GM21390 (cell line): ENCODE results near the gene CDH22.

Experiments used
- ATAC-seq: cut with Tn5 transposase; IDR thresholded peaks from one replicate; pipeline ENCODE4 v1.9.1; 2021; ENCODE audit not compliant: unreplicated experiment

The CDH22 gene

DNA sequence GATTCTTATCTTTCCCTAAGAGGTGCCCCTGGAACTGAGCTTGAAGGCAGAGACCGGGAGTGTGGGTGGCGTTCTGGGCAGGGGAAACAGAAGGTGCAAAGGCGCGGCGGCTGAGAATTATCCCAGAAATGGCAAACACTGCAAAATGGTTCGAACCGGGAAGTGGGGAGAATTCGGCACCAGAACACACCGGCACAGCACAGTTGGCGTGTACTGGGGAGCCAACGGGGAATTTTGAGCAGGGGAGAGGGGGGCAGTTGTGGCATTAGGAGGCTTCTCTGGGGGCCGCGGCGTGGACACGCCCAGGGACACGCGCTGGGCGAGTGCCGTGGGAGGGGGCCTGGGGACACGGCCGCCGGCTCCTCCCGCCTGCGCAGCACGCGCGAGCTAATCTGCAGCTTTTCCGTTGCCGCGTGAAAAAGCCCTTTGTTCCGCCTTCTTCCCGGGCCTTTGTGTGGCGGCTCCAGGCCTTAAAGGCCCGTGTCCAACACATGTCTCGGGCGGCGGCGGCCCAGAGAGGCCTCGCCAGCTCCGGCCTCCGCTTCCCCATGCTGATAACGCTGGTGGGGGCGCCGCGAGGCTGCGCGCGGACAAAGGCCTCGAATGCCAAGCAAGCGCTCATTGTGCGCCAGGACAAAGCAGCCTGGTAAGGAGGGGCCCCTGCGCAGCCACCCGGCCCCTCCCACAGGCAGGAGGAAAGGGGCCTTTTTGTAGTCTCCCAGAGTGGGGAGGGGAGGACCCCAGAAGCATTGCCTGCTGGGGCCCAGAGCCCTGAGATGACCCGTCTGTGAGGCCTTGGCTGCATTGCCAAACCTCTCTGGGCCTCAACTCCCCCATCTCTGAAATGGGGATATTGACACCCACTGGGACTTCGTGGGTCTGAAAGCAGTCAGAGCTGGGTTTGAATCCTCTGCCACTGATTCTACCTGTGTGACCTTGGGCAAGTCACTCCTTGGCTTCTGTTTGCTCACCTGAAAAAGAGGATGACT, 107.4 kb downstream of the CDH22 start:
- ATAC-seq, result no peak

DNA sequence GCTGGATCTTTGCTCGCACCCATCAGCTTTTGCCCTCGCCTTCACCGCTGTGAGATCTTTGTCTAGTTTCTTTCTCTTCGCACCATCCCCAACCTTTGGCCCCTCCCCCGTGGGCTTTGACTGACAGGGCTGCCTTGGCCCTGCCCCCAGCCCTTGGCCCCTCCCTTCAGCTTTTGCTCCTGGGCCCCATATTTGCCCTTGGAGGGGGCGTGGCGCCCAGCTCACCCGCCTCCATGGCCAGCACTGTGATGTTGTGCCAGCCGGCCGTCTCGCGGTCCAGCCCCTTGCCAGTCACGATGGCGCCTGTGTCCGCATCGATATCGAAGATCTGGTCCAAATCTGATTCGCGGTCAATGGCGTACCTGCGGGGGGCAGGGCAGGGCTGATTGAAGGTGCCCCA, 109.1 kb downstream of the CDH22 start:
- no peak for ATAC-seq

DNA sequence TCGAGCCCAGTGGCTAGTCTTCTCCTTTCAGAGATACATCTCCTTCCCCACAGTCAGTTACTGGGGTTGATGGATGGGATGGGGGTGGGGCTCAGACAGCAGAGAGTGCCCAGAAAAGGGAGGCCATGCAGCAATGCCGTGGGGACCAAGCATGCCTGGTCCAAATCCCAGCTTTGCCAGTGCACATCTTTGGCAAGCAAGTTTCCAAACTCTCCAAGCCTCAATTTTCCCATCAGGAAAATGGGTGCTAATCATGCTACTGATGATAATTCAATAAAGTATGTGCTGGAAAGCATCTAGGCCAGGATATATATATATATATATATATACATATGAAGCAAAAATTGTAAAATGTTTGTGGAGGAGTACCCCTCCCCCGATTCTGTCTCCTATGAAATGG, 111.3 kb downstream of the CDH22 start:
- ATAC-seq, result no peak

DNA sequence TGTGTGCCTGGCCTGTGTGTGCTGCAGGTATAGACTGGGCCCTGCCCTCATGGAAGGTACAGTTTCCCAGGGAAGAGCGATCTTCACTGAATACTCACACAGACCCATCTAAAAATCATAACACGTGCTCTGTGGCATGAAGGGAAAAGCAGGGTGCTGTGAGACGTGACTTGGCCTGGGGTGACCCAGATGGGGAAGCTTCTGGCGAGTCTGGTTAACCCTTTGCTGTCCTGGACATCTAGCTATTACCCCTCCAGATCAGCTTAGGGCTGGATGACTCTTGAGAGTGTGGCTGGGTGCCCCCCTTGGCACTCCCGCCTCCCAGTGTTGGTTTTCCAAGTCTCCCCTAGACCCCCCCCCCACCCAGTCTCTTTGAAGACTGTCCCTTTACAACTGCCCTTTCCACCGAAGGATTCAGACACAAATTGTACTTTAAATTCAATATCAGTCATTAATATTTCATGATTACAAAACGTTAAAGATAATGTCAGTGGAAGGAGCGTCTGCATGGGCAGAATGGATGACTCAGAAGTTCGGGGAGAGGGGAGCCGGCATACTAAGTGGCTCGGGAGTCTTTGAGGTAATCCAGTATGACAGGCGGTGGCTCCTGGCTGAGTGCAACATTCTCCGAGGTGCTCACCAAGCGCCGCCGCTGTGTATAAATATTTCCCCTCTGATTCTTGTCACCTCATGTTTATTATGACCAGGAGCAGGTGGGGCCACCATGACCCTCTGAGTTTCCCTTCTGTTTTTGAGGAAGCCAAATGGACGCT, 112.8 kb downstream of the CDH22 start:
- ATAC-seq, result no peak

DNA sequence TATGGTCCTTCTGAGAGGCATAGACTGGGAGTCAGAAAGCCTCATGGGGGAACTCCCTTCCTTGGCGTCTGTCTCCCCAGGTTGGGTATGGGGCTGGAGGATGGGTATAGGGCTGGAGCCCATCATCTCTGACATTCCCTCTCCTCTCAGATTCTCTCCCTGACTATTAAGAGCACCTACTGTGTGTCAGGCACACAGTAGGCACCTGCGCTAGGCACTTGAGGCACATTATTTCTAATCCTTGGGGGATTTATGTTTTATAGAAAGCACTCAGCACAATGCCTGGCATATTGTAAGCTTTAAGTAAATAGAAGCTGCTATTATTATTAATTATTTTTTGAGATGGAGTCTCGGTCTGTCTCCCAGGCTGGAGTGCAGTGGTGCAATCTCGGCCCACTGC, 113.9 kb downstream of the CDH22 start:
- no peak for ATAC-seq

DNA sequence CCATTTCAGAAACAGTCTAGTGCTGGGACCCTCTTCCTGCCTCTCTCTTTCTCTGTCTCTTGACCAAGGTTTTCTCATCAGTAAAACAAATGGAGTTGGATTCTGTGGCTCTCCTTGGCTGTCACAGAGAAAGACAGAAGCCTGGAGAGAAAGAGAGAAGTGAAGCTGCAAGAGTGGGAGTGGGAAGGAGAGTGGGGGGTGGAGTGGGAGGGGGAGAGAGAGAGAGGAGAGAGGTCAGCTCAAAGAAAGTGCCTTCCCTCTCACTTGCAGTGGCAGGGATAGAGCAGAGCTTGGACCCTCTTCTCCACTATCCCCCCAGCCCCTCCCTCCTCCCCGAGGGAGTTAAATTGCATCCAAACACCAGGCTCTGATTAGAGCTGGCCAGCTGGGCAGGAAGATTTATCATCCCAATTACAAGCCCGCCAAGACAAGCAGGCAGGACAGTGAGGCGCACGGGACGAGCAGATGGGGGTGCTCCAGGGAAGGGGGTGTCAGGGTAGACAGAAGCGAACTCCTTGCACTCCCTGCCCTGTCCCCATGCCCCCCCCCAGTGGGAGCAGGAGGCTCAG, 115.8 kb downstream of the CDH22 start:
- no peak for ATAC-seq

DNA sequence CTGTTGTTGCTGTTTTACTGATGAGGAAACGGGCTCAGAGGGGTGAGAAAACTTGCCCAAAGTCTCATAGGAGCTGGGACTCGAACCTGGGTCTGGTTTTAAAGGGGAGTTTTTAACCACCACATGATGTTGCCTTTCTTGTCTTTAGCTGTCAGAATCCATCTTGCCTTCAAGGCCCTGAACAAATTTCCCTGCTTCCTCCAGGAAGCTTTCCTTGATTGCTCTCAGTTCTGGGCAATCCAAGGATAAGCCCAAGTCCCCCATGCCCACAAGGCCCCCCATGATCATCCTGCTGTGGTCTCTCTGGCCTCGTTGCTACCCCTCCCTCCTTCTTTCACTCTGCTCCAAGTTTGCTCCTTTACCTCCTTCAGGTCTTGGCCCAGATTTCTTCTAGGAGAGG, 116.7 kb downstream of the CDH22 start:
- ATAC-seq, result no peak

DNA sequence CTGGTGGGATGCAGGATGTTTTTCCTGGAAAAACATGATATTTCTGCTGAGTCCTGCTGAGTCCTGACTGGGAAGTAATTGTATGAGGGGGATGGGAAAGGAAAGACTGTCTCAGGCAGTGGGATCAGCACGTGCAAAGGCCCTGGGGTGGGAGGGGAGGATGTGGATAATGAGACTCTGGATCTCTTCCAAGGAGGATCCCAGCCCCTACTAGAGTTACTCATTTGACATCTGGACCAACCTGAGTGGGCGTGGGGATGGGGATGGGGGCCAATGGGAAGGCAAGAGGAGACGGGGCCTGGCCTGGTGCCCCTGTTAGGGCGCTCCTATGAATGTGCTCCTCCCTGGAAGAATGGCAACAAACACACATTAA, 117.1 kb downstream of the CDH22 start:
- ATAC-seq, result no peak

DNA sequence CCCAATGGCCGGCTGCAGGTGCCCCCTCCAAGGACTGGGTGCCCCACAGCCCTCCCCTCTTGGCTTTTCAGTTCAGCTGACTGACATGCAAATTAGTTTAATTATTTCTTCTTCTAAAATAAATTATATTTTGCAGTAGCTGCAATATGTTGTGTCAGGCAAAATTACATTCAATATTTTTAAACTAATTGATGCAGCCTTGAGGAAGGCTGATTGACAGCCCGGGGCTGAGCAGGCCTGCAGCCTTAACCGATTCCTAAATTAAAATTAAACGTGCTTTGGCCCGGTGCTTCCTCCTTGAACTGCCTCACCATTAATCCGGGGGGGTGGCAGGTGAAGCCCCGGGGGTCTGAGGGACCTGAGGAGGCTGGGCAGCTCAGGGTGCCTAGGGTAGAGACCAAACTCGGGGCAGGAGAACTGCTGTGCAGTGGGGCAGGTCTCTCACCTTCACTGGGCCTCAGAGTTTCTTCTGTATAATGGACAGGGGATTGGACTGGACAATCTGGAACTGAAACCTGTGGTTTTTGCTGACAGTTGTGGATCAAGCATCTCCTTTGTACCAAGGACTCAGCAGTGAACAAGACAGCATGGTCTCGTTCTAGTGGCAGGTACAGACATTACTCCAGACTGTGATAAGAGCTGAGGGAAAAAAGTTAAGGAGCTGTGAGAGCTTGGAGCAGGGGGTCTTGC, 117.7 kb downstream of the CDH22 start:
- no peak for ATAC-seq

DNA sequence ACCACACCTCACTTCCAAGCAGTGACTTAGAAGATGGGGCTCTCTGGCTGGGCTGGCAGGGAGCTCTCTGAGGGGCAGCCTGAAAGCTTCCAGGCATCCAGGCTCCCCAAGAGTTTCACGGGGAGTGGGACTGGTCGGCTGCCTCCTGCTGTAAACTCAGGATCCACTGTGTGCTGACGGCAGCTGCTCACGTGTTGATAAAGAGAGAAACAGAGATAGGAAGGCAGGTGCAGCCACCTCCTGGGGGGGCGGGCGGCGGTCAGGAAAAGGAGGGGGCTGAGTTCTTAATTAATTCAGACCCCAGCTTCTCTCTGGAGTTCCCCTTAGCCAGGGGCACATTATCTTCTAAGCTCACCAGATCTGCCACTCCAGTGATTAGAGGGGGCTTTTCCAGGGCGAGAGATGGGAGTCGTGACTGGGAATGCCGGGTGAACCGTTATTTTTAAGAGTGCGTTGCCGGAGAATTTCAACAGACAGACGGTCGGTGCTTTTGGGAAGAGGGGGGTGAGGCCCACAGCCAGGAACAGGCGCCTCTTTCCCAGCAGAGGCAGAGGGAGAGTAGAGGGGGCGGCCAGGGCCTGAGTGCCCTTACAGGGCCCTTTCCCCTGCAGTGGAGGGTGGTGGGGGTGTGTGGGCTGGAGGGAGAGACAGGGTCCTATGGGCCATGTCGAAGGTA, 119.3 kb downstream of the CDH22 start:
- no peak for ATAC-seq

DNA sequence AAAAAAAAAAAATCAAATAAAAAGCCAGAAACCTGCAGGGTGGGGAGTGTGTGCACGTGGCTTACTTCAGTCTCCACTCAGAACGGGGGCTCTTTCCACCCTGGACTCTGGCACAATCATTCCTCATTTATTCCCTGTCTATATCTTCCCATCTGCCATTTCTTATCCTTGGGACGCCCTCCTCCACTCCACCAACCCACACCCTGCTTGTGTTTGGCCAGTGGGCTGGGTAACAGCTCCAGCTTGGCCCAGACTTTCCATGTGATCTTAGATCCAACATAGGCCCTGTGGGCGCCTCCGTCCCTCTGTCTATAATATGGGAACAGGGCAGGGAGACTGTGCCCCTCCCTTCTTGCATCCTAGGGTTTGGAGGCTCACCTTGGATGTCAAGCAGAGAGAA, 122.1 kb downstream of the CDH22 start:
- no peak for ATAC-seq

DNA sequence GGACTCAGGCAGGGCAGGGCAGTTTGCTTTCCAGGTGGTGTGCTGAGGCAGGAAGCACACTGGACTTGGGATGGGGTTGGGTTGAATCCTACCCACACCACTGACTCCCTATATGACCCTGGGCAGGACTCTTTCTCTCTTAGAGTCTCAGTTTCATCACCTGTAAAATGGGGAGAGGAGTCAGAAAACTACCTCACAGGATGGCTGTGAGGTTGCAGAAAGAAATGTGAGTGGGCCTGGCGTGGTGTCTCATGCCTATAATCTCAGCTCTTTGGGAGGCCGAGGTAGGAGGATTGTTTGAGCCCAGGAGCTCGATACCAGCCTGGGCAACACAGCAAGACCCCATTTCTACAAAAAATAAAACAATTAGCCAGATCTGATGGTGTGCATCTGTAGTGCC, 122.9 kb downstream of the CDH22 start:
- no peak for ATAC-seq

DNA sequence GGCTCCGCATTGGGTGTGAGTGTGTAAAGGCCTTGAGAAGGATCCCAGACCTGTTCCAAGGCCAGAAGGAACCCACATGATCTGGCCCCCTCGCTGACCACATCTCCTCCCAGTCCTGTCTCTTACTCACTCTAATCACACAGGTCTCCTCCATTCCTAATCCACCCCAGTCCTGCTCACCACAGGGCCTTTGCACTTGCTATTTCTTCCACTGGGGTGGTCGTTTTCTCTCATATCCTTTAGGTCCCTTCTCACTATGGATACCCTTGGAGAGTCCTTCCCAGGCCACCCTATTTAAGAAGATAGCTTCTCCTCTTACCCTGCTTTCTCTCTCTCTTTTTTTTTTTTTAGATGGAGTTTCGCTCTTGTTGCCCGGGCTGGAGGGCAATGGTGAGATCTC, 124.5 kb downstream of the CDH22 start:
- no peak for ATAC-seq

DNA sequence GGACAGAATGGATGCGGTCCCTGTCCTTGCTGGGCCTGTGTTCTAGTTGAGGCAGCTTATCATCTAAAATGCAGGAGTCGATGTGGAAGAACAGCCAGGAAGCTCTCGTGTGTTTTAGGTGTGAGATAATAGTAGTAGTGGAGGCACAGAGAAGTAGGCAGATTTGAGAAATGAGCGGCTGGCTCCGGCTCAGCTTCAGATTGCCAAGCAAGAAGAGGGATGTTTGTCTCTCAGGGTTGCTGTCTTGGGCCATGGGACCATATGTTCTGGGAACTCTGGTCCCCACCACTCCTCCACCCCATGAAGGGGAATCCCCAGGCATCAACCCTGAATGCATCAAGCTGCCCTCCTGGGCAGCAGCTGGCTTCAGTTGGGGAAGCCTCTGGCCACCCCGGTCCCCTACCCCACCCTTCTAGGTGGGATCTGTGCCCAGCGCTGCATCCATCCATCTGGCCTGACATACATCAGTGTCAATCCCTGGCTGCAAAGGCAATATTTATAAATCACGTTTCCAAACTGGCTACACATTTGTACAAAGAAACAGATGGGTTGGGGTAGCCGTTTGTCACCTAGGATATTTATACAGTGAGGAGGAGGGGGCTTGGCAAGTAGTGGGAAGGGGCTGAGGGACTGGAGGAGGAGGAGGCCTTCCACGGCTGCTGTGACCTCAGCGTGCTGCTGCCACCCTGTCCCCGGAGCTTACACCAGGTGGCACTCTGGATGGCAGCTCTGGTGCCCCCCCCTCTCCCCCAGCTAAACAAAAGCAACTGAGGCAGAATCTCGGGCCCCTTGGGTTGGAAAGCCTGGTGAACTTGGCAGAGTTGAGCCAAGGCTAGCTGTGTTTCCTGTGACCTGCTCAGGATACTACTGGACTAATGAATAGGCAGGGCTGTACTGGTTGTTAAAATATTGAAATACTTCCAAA, 125.8 kb downstream of the CDH22 start:
- no peak for ATAC-seq

DNA sequence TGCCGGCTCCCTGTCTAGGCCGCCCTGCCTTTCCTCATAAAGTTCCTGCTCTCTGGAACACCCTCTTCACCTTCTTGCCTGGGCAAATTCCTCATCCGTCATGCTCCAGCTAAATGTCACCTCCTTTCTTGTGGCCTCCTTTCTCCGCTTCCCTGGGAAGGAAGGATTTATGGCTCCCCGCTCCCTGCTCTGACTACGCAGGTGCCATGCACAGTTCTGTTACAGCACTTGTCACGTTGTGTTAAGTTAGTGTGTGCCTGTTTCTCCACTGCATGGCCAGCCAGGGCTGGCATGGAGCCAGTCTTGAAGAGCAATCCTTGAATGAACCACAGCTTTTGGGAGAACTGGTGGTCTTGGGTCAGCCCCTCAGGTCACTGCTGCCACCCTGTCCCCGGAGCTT, 128.4 kb downstream of the CDH22 start:
- ATAC-seq, result no peak

DNA sequence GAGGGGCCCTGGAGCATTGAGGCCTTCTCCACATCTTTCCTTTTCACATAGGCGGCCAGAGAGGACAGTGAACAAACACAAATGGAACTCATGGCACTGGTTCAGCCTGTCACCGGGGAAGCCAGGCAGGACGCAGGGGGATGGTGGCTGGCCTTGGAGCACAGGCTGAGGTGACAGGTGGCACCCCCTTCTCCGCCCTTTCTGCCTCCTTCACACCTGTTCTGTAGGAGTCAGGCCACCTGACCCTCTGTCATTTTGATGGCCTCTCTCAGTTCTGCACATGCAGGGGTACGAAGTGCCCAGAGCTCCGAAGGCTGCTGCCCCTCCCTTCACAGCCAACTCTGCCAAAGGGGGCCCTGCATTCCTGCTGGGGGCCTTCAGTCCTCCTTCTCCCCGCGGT, 129.4 kb downstream of the CDH22 start:
- no peak for ATAC-seq

DNA sequence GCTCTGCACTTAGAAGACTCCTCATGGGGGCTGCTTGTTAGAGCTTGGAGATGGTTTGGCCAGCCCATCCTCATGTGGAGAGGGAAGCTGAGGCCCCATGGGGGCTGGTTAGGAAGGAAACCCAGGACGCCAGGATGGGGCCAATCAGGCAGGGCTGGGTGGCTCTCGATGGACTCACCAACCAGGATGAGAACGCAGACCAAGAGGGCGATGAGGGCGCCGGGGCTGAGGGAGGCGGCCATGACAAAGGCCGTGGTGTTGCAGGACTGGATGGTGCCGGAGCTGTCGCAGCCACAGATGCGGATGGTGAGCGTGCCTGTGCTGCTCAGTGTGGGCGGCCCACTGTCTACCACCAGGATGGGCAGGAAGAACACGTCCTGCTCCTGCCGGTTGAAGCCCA, 130.5 kb downstream of the CDH22 start:
- ATAC-seq, result no peak

DNA sequence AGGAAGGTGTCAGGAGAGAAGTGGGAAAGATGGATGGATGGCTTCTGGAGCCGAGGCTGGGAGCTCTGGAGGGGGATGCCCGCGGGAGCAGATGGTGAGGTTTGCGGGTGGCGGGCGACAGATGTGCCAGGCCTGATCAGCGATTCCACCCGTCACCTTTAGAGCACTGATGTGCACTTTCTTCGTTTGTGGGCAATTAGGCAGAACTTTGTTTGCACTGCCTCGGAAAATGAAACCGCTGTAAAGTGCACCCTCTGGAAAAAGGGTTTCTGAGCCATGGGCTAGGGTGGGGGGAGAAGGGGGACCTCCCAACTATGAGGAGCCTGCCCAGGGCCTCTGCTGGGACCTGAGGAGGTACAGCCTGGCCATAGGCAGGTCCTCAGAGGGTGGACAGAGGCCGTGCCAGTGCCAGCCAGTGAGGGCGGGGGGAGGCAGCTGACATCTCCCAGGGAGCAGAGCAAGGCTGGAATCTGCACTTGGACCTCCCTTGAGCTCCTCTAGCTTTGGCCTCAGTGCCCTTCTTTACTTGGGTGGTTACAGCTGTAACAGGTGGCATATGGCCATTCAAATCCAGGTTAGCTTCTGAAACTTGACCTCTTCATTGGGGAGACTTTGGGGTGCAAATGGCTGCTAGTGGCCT, 131.4 kb downstream of the CDH22 start:
- no peak for ATAC-seq

DNA sequence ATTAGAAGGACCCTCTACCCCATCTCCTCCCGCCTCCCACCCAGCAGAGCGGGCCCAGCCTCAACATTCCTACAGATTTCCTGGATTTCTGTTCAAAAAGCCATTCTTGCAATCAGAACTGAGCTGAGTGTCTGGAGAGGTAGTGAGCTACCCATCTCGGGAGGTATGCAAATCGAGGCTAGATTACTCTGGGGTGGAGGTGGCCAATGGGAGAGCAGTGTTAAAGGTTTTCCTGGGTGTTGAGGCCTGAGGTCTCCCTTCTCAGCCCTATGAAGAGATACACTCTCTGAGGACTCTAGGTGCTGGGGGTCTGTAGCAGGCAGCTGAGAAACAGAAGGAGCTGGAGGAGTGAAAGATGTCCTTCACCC, 133.2 kb downstream of the CDH22 start:
- no peak for ATAC-seq
